Lower leg skin (tissue), 4 donors: Measurements from ENCODE around the gene MAPK4. TPM values are rescaled to one million over a fixed set of nuclear protein-coding genes. Genes with fewer than 3 reads are reported as not detected.

Source experiments
- DNase-seq, 2 donors: peaks; one replicate each; pipeline ENCODE4 v3.0.0-alpha.2; 2019; ENCODE audit warnings: low spot score in 2 of 2
- H3K4me3 ChIP-seq: fragments of 200-600 bp; sonication (generic); 2 replicates; pipeline ENCODE4 v1.5.1; 2017; ENCODE audit warnings: mild to moderate bottlenecking, low read depth; ENCODE audit not compliant: poor library complexity, severe bottlenecking
- POLR2A ChIP-seq, 2 donors: fragments of 450-650 bp; IDR thresholded peaks; one replicate each; pipeline ENCODE4 v1.6.1; 2016 to 2017; ENCODE audit warnings: antibody characterized with exemption in 2 of 2, mild to moderate bottlenecking in 1 of 2, moderate library complexity in 1 of 2
- WGBS, 2 donors: methylation state at CpG; one replicate each; pipeline ENCODE4 v1.1.5; 2018; 5-methylcytosine and 5-hydroxymethylcytosine counted together
- intact Hi-C: fragments of 100-400 bp; cut with DNase I; formaldehyde crosslinking; loops from one replicate; pipeline ENCODE4 v1.15.0; 2023; ENCODE audit warnings: low total_unique reads
- total RNA-seq, 4 donors: library from RNA; depleted of rRNA; stranded (reverse); fragments of >200 nt; gene quantifications; one replicate each; pipeline ENCODE4 v1.1.0, GENCODE V29; 2016
- TF ChIP-seq, protein P1 (sequence below), 3 donors: fragments of 450-650 bp; IDR thresholded peaks; one replicate each; pipeline ENCODE4 v1.5.1; 2016; ENCODE audit warnings: antibody characterized with exemption in 3 of 3, mild to moderate bottlenecking in 3 of 3, moderate library complexity in 2 of 3

MAPK4 gene
- total RNA-seq, 4 donors from 2014 or later, result 0.46 to 5.3 (median 2.5) TPM

DNA sequence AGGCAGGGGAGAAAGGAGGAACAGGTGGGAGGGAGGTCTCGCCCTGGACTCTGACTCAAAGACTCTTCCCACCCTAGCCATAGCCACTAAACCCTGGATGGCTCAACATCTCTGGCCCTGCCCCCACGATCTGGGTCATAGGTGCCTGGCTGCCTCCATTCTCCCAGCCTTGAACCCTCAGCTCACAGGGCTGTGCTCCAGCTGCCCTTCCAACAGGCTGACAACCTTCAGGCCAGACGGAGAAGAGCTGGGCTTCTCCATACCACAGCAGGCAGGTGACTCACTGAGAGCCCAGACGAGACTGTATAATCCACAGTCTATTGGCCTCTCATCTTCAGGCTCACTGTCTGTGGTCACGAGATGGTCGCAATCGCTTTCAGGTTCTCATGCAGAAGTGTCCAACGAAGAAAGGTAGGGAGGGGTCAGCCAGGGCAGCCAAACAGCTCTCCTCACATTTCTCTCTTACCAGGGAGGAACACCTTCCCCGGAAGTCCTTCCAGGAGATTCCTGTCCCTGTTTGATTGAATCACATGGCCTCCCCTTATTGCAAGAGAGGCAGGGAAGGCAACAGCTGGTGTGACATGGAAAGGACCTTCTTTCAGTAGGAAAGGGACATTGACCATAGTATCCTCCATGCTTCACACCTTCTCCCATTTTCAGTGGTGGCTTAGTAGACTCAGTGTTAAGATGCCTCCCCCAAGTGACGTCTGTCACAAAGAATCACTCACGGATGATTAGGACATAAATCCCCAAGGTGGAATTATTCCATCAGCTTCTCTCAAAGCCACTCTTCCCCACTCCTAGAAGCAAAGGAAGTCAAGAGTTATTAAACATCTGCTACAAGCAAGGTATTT lies 159.8 kb downstream of the MAPK4 start:
- DNase-seq, result no peak
- no peak for TF ChIP-seq POLR2A (IDR thresholded peaks at IDR 0.05)
- TF ChIP-seq, protein P1, sequence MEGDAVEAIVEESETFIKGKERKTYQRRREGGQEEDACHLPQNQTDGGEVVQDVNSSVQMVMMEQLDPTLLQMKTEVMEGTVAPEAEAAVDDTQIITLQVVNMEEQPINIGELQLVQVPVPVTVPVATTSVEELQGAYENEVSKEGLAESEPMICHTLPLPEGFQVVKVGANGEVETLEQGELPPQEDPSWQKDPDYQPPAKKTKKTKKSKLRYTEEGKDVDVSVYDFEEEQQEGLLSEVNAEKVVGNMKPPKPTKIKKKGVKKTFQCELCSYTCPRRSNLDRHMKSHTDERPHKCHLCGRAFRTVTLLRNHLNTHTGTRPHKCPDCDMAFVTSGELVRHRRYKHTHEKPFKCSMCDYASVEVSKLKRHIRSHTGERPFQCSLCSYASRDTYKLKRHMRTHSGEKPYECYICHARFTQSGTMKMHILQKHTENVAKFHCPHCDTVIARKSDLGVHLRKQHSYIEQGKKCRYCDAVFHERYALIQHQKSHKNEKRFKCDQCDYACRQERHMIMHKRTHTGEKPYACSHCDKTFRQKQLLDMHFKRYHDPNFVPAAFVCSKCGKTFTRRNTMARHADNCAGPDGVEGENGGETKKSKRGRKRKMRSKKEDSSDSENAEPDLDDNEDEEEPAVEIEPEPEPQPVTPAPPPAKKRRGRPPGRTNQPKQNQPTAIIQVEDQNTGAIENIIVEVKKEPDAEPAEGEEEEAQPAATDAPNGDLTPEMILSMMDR (IDR thresholded peaks at IDR 0.05), result no peak
- intact Hi-C loops, result no loop called here
- WGBS, 2 donors, result 77 to 82% methylated on average over 11 of the region's 11 CpGs
- no peak overlapping the region for H3K4me3 ChIP-seq

DNA sequence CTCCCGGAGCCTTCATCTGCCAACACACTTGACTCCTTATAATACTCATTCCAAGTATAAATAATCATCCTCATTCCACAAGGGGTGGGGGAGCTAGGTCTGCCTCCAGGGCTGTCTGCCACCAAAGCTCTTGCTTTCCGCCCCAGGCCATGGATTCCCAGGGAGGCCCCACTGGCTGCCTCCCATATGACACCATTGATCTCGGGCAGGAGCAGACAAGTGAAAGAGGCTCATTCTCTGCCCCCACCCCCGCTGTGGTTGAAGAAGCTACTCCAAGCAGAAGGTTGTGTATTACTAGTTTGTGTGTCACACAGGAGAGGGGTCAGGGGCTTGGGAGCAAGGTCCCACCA lies 160.4 kb downstream of the MAPK4 start:
- intact Hi-C loops, result no loop called here
- H3K4me3 ChIP-seq, result no peak overlapping the region
- WGBS, 2 donors, result 43 to 46% methylated on average over 4 of the region's 4 CpGs
- TF ChIP-seq, protein P1 (IDR thresholded peaks at IDR 0.05), result no peak
- TF ChIP-seq POLR2A (IDR thresholded peaks at IDR 0.05), result no peak
- no peak for DNase-seq

DNA sequence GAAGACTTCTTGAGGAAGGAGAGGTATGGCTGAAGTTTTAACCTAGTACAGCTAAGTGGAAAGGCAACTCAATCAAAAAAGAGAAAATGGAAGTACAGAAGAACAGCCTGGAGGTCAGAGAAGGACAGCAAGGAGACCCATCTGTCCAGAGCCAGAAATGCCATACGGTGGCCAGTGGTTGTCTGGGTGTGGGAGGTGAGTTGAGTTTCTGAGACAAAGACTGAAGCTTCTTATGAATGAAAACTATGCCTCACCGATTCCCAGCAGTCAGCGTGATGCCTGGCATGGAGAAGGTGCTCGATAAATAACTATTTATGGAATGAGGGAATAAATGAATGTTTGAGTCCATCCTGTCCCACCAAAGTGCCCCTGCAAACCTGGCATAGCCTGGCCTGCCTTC lies 161.1 kb downstream of the MAPK4 start:
- WGBS, 2 donors, result 84 to 86% methylated on average over 4 of the region's 4 CpGs
- TF ChIP-seq, protein P1 (IDR thresholded peaks at IDR 0.05), result no peak
- TF ChIP-seq POLR2A (IDR thresholded peaks at IDR 0.05), result no peak
- intact Hi-C loops, result no loop called here
- H3K4me3 ChIP-seq, result no peak overlapping the region
- no peak for DNase-seq

DNA sequence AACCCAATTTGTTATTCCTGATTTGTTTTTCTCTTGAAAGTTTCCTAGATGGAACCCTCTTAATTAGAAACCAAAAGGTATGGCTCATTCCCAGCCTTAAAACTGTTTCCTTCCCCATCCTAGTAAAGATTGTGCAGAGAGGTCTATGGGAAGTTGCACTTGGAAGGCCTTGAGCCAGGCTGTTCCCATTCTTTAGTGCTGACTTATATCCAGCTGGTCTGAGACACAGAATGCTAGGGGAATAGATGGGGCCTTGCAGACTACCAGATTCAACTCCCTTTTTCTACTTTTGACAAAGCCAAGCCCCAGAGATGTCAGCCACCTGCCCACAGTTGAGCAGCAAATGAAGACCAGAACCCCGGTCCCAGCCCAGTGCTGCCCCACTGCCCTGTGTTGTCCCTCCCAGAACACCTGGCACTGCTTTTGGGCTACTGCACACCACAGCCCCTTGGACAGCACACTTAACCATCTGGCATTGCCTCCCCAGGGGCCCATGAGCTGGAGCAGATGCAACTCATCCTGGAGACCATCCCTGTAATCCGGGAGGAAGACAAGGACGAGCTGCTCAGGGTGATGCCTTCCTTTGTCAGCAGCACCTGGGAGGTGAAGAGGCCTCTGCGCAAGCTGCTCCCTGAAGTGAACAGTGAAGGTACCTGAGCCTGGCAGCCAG lies 161.7 kb downstream of the MAPK4 start:
- H3K4me3 ChIP-seq, result no peak overlapping the region
- TF ChIP-seq, protein P1 (IDR thresholded peaks at IDR 0.05), result no peak
- no peak for TF ChIP-seq POLR2A (IDR thresholded peaks at IDR 0.05)
- no peak for DNase-seq
- intact Hi-C loops, result no loop called here
- WGBS, 2 donors, result 86 to 89% methylated on average over 3 to 4 of the region's 4 CpGs

DNA sequence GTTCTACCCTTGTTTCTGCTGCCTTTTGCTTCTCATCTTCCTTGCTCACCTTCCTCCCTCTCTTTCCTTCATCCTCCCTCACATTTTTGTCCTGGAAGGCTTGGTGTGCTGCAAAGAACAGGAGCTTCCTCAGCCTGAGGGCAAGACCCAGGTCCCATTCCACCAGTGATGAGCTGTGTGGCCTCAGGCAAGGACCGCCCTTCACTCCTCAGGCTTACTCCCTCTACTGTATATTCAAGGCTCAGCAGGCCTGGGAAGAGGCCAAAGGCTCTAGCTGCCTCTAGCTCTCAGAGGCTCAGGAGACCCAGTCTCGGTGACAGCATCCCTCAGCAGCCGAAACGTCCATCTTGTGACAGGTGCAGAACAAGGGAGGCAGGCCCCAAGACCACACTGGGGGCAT lies 162.4 kb downstream of the MAPK4 start:
- TF ChIP-seq POLR2A (IDR thresholded peaks at IDR 0.05), result no peak
- TF ChIP-seq, protein P1 (IDR thresholded peaks at IDR 0.05), result no peak
- 93 to 95% methylated on average over 4 of the region's 4 CpGs for WGBS, 2 donors
- intact Hi-C loops, result no loop called here
- no peak overlapping the region for H3K4me3 ChIP-seq
- no peak for DNase-seq
